Panc1 (cell line): Measurements from ENCODE around the gene OR2T27.
"Not testable (repeated sequence)": the region's sequence is repeated elsewhere in the genome, so short reads cannot be mapped to it uniquely, and the experiment has no call there.

Experiments used
- POLR2AphosphoS5 ChIP-seq: IDR thresholded peaks from 2 replicates; pipeline ENCODE4 v1.6.1; 2012; ENCODE audit warnings: mild to moderate bottlenecking, low read depth, low read length, moderate library complexity
- REST ChIP-seq, 2 experiments: IDR thresholded peaks; 2 replicates each; pipeline ENCODE4 v1.6.1; 2011 to 2012; ENCODE audit warnings: low read depth in 2 of 2, control low read depth in 1 of 2, low read length in 1 of 2, mild to moderate bottlenecking in 1 of 2, moderate library complexity in 1 of 2; ENCODE audit not compliant: insufficient read depth in 1 of 2
- SIN3A ChIP-seq: IDR thresholded peaks from 2 replicates; pipeline ENCODE4 v1.6.1; 2012; ENCODE audit warnings: low read depth, mild to moderate bottlenecking, low read length, moderate library complexity, borderline replicate concordance; ENCODE audit not compliant: insufficient read depth
- TCF7L2 ChIP-seq: IDR thresholded peaks from 2 replicates; pipeline ENCODE4 v1.6.1; 2011; ENCODE audit warnings: mild to moderate bottlenecking, low read depth, low read length, inconsistent platforms
- TF ChIP-seq, protein P1 (sequence below): fragments of 450-650 bp; IDR thresholded peaks from 2 replicates; pipeline ENCODE4 v1.5.1; 2017; ENCODE audit warnings: mild to moderate bottlenecking

DNA sequence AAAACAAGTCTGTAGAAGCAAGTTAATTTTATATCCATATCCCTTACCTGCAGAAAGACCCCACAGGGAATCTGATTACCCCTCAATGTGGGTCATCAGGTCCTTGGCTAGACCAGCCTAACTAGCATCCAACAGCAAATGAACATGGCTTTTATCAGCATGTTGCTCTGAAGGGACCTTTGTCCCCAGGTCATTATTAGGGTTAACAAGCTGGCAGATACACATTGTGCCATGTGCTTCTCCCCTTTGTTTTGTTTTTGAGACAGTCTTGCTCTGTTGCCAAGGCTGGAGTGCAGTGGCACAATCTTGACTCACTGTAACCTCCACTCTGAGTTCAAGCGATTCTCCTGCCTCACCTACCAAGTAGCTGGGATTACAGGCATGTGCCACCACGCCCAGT is 20.3 kb downstream of the OR2T27 start, which contains the start of gene OR2T11:
- TF ChIP-seq, protein P1, sequence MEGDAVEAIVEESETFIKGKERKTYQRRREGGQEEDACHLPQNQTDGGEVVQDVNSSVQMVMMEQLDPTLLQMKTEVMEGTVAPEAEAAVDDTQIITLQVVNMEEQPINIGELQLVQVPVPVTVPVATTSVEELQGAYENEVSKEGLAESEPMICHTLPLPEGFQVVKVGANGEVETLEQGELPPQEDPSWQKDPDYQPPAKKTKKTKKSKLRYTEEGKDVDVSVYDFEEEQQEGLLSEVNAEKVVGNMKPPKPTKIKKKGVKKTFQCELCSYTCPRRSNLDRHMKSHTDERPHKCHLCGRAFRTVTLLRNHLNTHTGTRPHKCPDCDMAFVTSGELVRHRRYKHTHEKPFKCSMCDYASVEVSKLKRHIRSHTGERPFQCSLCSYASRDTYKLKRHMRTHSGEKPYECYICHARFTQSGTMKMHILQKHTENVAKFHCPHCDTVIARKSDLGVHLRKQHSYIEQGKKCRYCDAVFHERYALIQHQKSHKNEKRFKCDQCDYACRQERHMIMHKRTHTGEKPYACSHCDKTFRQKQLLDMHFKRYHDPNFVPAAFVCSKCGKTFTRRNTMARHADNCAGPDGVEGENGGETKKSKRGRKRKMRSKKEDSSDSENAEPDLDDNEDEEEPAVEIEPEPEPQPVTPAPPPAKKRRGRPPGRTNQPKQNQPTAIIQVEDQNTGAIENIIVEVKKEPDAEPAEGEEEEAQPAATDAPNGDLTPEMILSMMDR: not testable (repeated sequence)
- not testable (repeated sequence) for TF ChIP-seq REST (IDR thresholded peaks at IDR 0.05; ENCODE audit: insufficient read depth in 1 of 2, low read depth in 2 of 2, low read length in 1 of 2); POLR2AphosphoS5; TCF7L2; SIN3A
